GM12891 (cell line): ENCODE data around the gene RNLS.

ENCODE experiments used
- PAX5 ChIP-seq: IDR thresholded peaks from 2 replicates; pipeline ENCODE4 v1.6.1; 2011; ENCODE audit warnings: low read length, moderate library complexity, mild to moderate bottlenecking; ENCODE audit not compliant: insufficient read depth, severe bottlenecking
- POLR2A ChIP-seq: IDR thresholded peaks from 2 replicates; pipeline ENCODE4 v1.6.1; 2011; ENCODE audit warnings: low read depth, low read length, control low read depth
- POLR2AphosphoS5 ChIP-seq: IDR thresholded peaks from 2 replicates; pipeline ENCODE4 v1.6.1; 2011; ENCODE audit warnings: low read depth, low read length, control low read depth
- SPI1 ChIP-seq: IDR thresholded peaks from 2 replicates; pipeline ENCODE4 v1.6.1; 2011; ENCODE audit warnings: low read depth, low read length, control low read depth
- TAF1 ChIP-seq: IDR thresholded peaks from 2 replicates; pipeline ENCODE4 v1.6.1; 2011; ENCODE audit warnings: low read depth, low read length, control low read depth

GRCh38 chr10:88392222-88392621 is 190.9 kb downstream of the RNLS start:
- TF ChIP-seq POLR2AphosphoS5 (peak; percentile 59), SPI1 (peak; percentile 99), POLR2A (no peak), TAF1 (peak; percentile 42; the same call in 1 of the 2 replicates), PAX5 (no peak)
